AML-193 (cell line): ENCODE data around the gene HIPK4.
"Not testable (repeated sequence)": the region's sequence is repeated elsewhere in the genome, so short reads cannot be mapped to it uniquely, and the experiment has no call there.

Experiments used
- DNase-seq, 2 experiments: peaks; one replicate each; lab custom pipeline; 2025; lab: John Stamatoyannopoulos, UW

HIPK4 gene

DNA sequence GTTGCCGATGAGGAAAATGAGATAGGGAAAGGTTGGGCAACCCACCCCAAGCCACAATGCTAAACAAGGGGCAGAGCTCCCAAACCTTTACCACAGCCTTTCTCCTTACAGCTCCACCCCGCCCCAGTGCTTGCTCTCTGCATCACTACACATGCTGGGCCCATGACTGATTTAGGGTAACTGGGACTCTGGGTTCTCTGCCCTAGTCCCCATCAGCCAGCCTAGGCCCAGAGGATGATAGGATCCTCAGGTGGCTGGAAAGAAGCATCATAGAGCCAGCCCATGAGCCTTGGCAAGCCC is 53.4 kb downstream of the HIPK4 start:
- DNase-seq, result no peak

DNA sequence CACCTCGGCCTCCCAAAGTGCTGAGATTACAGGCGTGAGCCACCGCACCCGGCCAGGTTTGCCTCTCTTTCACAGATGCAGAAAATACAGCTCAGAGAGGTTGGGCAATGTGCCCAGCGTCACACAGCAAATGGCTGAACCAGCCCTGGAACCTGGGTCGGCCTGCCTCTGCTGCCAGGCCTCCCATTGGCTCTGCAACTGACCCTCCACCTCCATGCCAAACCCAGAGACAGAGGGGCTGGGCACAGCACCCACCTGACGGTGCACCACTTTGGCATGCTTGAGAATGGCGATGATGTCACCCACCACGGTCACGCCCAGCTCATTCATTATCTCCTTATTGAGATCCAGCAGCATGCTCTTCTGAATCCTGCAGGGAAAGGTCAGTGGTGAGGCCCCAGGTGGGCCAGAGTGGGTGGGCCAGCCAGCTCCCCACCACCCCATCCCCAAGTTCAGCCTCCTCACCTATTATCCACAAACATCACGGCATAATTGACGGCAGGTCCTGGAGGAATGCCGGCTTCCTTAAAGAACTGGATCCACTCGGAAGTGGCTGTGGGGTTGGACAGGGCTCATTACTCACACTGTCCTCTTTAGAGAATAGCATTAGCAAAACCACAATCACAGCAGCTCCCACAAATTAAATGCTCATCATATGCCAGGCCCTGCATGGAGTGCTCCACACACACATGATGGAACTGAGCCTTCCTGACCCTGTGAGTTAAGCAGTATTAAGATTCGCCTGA is 54.0 kb downstream of the HIPK4 start:
- no peak for DNase-seq

DNA sequence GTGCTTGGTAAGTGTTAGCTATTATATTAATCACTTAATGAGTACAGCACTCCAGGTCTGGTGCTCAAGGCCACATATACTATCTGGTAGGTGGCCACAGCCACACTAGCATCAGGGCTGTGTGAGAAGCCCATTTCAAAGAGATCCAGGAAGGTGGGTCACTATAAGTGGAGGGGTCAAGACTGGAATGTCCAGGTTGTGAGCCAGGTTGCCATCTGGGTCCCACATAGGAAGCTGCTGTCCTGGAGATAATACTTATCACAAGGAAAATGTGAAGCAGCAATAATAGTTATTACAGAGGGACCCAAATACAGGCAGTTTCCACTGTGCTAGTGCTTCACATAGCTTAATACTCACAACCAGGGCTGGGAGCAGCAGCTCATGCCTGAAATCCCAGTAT is 54.9 kb downstream of the HIPK4 start:
- DNase-seq, result no peak

DNA sequence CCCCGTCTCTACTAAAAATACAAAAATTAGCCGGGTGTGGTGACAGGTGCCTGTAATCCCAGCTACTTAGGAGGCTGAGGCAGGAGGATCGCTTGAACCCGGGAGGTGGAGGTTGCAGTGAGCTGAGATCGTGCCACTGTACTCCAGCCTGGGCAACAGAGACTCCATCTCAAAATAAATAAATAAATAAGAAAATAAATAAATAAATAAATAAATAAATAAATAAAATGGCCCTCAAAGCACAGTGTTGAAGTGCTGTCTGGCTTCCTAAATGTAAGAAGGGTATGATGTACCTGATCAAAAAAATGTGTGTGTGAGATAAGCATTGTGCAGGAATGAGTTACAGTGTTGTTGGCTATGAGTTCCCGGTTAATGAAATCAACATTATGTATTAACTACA is 56.9 kb downstream of the HIPK4 start:
- not testable (repeated sequence) for DNase-seq

DNA sequence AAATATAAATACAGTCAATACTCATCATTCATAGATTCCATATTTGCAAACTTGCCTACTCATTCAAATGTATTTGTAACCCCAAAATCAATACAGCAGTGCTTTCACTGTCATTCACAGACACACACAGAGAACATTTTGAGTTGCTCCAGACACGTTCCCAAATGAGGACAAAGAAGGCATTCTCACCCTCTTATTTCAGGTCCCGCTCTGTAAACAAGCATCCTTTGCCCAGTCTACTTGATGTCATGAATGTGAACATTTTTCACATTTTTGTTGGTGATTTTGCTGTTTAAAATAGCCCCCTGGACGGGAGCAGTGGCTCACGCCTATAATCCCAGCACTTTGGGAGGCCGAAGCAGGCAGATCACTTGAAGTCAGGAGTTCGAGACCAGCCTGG is 57.3 kb downstream of the HIPK4 start:
- DNase-seq, result no peak

DNA sequence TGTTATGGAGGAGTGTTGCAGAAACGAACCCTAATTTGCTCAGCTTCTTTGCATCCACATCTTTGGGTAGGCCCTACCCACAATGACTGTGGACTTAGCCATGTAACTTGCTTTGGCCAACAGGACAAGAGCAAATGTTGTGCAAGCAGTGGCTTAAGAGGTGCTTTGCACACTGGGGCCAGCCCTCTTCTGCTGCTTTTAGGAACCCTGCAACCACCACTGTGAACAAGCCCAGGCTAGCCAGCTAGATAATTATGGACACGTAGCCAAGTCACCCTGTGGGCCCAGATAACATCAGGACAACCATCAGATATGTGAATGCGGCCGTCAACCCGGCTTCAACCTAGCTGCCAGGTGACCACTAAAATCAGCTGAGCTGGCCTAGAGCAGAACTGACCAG is 58.9 kb downstream of the HIPK4 start:
- DNase-seq, result no peak
